Stimulated activated CD8-positive, alpha-beta memory T cell treated with anti-CD3 and anti-CD28 coated beads, Interleukin-2, amount 100 ng/mL, for 1 hour (primary cell): ENCODE results near the gene ZBTB24.

Experiments used
- DNase-seq, 2 donors: peaks; one replicate each; pipeline ENCODE4 v3.0.0-alpha.2; 2020; ENCODE audit warnings: low read depth in 2 of 2

Gene ZBTB24

GRCh38 chr6:109451376-109451775 lies 31.6 kb downstream of the ZBTB24 start:
- DNase-seq, result no peak

DNA sequence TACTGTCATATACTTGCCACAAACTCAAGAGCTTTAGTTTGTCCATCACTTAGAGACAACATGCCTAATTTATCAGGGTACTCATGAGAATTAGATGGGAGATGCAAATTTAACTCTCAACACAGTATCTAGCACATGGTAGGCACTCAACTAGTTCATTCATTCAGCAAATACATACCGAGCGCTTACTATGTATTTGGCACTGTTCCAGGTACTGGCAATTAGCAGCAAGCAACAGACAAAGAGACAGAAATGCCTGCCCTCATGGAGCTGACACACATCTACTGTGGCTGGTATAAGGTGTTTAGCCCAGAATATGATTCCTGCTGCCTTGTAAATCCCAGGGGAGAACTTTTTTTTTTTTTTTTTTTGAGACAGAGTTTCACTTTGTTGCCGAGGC lies 32.2 kb downstream of the ZBTB24 start:
- DNase-seq, result no peak

- DNase-seq, result no peak
These were observed 33.0 kb downstream of the ZBTB24 start for GRCh38 chr6:109449795-109450673.

- DNase-seq, result no peak
These were observed 33.8 kb downstream of the ZBTB24 start for GRCh38 chr6:109449064-109449794.

DNA sequence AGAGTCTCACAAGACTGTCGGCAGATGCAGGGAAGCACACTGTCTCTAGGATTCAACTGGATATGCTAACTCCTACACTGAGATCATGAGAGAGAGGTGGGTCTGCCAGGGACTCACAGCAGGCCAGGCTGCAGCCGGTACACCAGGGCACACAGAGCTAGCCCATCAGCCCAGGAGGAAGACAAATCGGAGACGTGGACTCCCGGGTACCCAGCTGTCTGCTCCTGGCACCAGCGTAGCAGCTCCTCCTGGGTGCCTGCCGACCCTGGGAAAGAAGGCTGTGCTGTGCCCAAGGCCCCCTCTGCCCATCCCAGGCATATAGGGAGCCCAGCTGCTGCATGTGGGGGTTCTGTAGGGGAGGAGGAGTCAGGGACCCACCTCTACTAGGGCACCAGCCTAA lies 34.4 kb downstream of the ZBTB24 start:
- DNase-seq, result no peak

- DNase-seq, result no peak
These were observed 35.0 kb downstream of the ZBTB24 start for GRCh38 chr6:109447878-109448555.

GRCh38 chr6:109447087-109447486 lies 35.9 kb downstream of the ZBTB24 start:
- DNase-seq, result no peak

DNA sequence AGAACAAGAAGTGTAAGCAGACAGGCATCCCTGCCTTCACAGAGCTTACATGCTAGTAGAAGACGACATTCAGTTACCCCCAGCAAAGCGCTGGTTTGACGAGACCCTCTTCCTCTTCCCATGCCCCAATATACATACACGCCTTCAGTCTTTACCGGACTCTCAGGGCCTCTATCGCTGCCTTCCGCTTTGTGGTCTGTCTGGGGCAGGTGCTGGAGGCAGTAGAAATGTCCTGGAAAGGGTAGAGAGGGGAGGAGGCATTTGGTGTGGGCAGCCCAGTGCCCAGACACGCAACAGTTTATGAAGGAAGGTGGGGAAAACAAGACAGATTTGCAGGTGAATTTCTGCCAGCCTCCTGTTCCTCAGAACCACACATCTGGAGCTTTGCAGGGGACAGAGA lies 36.5 kb downstream of the ZBTB24 start:
- no peak for DNase-seq

- DNase-seq, result no peak
These were observed 36.9 kb downstream of the ZBTB24 start for GRCh38 chr6:109446072-109446471.

- DNase-seq, result no peak
These were observed 37.6 kb downstream of the ZBTB24 start for GRCh38 chr6:109445382-109445781.

DNA sequence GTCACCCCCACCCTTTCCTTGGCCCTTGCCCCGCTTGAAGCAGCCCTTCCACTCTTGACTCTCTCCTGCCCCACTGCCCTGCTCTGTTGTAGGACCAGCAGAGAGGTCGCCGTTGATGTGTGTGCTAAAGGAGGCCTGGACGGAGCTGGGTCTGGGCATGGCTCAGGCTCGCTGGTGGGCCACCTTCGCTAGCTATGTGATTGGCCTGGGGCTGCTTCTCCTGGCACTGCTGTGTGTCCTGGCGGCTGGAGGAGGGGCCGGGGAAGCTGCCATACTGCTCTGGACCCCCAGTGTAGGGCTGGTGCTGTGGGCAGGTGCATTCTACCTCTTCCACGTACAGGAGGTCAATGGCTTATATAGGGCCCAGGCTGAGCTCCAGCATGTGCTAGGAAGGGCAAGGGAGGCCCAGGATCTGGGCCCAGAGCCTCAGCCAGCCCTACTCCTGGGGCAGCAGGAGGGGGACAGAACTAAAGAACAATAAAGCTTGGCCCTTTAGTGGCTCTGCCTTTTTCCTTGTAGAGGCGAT lies 39.5 kb downstream of the ZBTB24 start:
- no peak for DNase-seq

DNA sequence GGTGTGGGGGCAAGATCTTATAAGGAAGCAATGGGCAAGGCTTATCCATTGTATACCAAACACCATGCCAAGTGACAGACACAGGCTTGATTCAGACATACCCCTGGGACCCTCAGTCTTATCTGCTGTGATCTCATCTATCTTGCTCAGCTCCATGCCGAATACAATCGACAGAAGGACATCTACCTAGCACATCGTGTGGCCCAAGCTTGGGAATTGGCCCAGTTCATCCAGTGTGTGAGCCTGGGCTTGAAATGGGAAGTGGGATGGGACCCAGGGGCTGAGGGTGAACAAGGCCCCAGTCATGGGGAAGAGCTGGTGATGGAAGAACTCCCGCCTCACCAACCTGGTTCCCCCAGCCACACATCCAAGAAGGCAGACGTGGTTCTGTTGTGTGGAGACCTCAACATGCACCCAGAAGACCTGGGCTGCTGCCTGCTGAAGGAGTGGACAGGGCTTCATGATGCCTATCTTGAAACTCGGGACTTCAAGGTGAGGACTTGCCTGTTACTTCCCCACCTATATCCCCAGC lies 40.6 kb downstream of the ZBTB24 start:
- DNase-seq, result no peak

DNA sequence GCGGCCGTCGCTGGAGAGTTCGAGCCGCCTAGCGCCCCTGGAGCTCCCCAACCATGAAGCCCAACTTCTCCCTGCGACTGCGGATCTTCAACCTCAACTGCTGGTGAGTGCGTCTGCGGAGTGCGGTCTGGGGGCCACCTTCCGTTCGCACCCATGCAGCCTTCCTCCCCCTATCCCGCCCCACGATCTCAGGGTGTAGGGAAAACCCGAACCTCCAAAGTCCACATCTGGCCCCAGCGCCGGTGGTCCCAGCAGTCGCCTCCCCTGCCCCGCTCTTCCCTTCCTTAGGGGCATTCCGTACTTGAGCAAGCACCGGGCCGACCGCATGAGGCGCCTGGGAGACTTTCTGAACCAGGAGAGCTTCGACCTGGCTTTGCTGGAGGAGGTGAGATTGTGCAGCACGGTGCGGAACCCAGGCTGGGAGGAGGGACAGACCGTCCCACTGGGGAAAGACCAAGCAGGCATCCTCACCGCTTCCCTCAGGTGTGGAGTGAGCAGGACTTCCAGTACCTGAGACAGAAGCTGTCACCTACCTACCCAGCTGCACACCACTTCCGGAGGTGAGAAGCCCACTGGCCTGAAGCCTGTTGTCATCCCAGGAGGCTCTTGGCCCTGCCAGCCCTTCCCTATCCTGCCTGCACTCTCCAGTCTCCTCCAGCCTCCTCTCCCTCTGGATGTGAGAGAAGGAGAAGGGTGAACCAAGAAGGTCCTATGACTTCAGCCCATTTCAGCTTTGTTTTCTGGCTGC lies 41.8 kb downstream of the ZBTB24 start:
- no peak for DNase-seq

DNA sequence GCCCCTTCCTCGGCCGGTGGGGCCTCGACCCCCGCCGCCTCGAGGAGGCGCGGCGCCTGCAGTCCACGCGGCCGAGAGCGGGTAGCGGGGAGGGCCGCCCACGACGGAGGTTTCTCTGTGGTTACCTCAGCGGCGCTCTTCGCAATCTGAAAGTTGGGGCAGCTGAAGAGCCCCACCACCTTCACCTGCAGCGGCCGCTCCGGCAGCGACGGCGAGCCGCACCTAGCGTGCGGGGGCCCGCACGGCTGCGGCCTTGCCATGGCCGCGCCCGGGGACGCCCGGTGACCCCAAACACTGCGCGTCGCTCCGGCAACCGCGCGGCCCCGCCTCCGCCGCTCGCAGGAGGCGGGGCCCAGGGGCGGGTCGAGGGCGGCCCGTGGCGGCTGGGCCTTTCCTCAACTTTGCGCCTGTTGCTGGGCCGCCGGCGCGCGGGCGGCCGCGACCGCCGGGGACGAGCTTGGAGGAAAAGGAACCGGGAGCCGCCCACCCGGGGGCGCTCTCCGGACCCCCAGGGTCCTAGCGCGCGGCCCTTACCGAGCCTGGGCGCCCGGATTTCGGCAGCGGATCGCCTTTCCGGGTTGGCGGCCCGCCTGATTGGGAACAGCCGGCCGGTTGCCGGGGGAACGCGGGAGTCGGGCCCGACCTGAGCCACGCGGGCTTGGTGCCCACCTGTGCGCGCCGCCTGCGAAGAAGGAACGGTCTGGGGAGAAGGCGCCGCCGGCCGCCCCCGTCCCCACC lies 42.5 kb downstream of the ZBTB24 start, which contains the start of the genes PPIL6 and SMPD2:
Gene PPIL6, minus strand, starts transcription at position 298 of the 738 bp plus-strand sequence. Its CDS starts 38 bp downstream, at position 260.
Gene SMPD2, plus strand, starts transcription at position 394 of the 738 bp plus-strand sequence. CDS start 398 bp downstream, outside the sequence.
- DNase-seq, result peak; percentile 60 to 61

DNA sequence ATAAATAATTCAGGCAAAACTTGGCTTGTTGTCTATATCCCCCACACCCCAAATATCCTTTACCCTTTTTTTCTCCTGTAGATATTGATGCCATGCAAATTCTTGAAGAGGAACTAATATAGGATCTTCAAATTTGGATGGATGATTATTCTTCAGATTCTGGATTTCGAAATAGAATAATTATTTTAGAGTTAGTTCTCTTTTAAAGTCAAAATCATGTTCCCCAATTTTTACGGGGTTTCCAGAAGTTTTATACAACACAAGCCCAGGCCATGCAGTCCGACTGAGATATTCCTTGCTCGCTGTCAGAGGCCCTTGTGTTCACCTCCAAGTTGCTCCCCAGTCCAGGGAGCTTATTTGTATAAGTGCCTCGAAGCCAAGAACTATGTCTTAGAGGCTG lies 47.0 kb downstream of the ZBTB24 start:
- DNase-seq, result no peak

- DNase-seq, result no peak
These were observed 48.6 kb downstream of the ZBTB24 start for GRCh38 chr6:109434456-109434855.

- no peak for DNase-seq
These were observed 53.5 kb downstream of the ZBTB24 start for GRCh38 chr6:109429496-109429895.

DNA sequence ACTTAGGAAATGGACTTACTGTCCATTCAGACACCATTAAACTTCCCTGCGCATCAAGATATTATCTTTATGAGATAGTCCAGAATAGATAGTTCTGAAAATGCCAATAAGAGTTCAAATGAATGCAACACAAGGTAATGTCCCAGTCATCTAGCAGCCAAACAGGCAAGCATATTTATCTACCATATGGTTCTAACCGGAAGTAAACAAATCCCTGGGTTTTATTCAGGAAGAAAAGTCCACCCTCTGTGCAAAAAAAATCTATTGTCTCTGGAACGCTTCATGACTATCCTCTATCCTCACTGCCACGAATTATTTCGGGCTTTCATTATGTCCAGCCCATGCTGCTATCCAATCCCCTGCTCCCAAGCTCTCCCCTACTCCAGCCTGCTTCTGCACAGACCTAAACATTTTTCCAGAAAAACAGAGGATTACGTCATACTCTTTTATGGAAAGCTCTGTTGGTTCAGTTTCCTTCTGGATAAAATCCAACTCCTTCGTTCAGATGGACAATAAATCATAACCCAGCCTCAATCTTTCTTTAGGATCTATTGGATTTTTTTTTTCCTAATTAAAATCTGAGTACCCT lies 54.0 kb downstream of the ZBTB24 start:
- no peak for DNase-seq

DNA sequence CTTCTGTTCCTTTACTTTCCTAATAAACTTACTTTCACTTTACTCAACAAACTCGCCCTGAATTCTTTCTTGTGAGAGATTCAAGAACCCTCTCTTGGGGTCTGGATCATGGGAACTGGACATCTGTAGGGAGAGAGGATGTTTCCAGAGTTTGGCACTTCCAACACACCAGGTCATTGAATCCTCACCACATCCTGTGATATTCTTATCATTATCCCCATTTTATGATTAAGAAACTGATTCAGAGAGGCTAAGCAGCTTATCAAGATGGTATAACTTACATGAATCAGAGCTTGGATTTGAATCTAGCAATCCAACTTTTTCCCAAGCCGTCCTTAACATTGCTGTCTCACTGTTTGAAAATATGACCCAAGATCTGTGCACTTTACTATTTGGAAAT lies 58.1 kb downstream of the ZBTB24 start:
- no peak for DNase-seq

- no peak for DNase-seq
These were observed 61.8 kb downstream of the ZBTB24 start for GRCh38 chr6:109421184-109421583.
